ENCODE data around the gene CAMKMT. TPM values are rescaled to one million over a fixed set of nuclear protein-coding genes. Genes with fewer than 3 reads are reported as not detected.

The CAMKMT gene
- total RNA-seq, 1 donor from 2014 or later, result 5.8 TPM

DNA sequence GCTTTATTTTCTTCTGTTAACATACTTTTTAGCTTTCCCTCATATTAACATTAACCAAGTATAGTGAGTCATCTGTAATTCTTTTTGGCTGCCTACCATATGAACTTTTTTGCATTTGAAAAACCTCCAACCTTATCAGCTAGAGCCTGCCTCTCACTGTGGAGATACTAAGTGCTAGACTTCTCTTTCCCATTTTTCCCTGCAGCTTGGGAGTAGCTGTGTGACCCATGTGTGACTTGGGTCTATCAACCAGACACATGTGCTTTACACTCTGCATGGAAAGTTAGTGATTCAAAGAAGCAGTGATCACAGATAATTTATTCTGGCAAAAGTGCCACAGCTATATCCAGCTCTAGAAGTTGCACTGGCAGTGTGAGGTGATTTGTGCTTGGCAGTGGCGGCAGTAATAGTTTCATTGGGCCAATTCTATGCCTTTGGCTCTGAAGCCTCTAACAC lies 36.7 kb upstream of the CAMKMT start:
- Histone ChIP-seq H3K27me3 (ENCODE audit: control insufficient read depth, insufficient read depth, low read length) (no peaks in the 10 kb centered on the region), H3K36me3 (ENCODE audit: control insufficient read depth, insufficient read depth, low read length) (peaks cover 3% of the 10 kb centered on the region), H3K4me3 (ENCODE audit: low read depth, low read length) (no peak overlapping the region)
- DNase-seq (ENCODE audit: low read depth), result no peak
- TF ChIP-seq, protein P1, sequence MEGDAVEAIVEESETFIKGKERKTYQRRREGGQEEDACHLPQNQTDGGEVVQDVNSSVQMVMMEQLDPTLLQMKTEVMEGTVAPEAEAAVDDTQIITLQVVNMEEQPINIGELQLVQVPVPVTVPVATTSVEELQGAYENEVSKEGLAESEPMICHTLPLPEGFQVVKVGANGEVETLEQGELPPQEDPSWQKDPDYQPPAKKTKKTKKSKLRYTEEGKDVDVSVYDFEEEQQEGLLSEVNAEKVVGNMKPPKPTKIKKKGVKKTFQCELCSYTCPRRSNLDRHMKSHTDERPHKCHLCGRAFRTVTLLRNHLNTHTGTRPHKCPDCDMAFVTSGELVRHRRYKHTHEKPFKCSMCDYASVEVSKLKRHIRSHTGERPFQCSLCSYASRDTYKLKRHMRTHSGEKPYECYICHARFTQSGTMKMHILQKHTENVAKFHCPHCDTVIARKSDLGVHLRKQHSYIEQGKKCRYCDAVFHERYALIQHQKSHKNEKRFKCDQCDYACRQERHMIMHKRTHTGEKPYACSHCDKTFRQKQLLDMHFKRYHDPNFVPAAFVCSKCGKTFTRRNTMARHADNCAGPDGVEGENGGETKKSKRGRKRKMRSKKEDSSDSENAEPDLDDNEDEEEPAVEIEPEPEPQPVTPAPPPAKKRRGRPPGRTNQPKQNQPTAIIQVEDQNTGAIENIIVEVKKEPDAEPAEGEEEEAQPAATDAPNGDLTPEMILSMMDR (IDR thresholded peaks at IDR 0.05; ENCODE audit: insufficient read depth, low read length, poor library complexity, severe bottlenecking), result no peak

GRCh38 chr2:44325897-44326296 lies 35.9 kb upstream of the CAMKMT start:
- Histone ChIP-seq H3K27me3 (ENCODE audit: control insufficient read depth, insufficient read depth, low read length) (no peaks in the 10 kb centered on the region), H3K36me3 (ENCODE audit: control insufficient read depth, insufficient read depth, low read length) (peaks cover 3% of the 10 kb centered on the region), H3K4me3 (ENCODE audit: low read depth, low read length) (no peak overlapping the region)
- TF ChIP-seq, protein P1 (IDR thresholded peaks at IDR 0.05; ENCODE audit: insufficient read depth, low read length, poor library complexity, severe bottlenecking), result no peak
- no peak for DNase-seq (ENCODE audit: low read depth)

GRCh38 chr2:44326548-44327264 lies 35.0 kb upstream of the CAMKMT start:
- TF ChIP-seq, protein P1 (IDR thresholded peaks at IDR 0.05; ENCODE audit: insufficient read depth, low read length, poor library complexity, severe bottlenecking), result no peak
- H3K4me3 ChIP-seq (ENCODE audit: low read depth, low read length), result no peak overlapping the region
- no peak for DNase-seq (ENCODE audit: low read depth)
- peaks cover 3% of the 10 kb centered on the region for H3K36me3 ChIP-seq (ENCODE audit: control insufficient read depth, insufficient read depth, low read length)
- H3K27me3 ChIP-seq (ENCODE audit: control insufficient read depth, insufficient read depth, low read length), result no peaks in the 10 kb centered on the region

DNA sequence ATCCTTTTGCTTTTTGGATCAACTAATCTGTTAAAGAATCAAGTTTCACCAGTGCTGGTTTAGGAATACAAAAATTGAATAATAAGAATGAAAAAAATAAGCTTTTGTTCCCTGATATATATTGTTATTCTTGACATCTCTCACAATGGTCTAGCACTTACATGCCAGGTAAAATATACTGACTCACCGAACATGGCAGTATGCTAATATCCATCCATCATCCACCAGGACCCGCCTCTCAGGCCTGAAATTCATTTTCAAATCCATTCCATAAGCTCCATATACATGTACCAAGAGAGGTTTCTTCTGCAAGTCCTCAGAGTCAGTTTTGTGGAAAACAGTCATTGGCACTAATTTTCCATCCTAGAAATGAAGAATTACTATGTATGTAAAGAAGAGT lies 33.0 kb upstream of the CAMKMT start:
- DNase-seq (ENCODE audit: low read depth), result no peak
- TF ChIP-seq, protein P1 (IDR thresholded peaks at IDR 0.05; ENCODE audit: insufficient read depth, low read length, poor library complexity, severe bottlenecking), result no peak
- Histone ChIP-seq H3K36me3 (ENCODE audit: control insufficient read depth, insufficient read depth, low read length) (no peaks in the 10 kb centered on the region), H3K4me3 (ENCODE audit: low read depth, low read length) (no peak overlapping the region), H3K27me3 (ENCODE audit: control insufficient read depth, insufficient read depth, low read length) (no peaks in the 10 kb centered on the region)

- no peak overlapping the region for H3K4me3 ChIP-seq (ENCODE audit: low read depth, low read length)
- no peaks in the 10 kb centered on the region for H3K27me3 ChIP-seq (ENCODE audit: control insufficient read depth, insufficient read depth, low read length)
- TF ChIP-seq, protein P1 (IDR thresholded peaks at IDR 0.05; ENCODE audit: insufficient read depth, low read length, poor library complexity, severe bottlenecking), result no peak
- no peaks in the 10 kb centered on the region for H3K36me3 ChIP-seq (ENCODE audit: control insufficient read depth, insufficient read depth, low read length)
- DNase-seq (ENCODE audit: low read depth), result no peak
Measured at GRCh38 chr2:44329343-44329742, 32.4 kb upstream of the CAMKMT start.

GRCh38 chr2:44330801-44331200 lies 30.9 kb upstream of the CAMKMT start:
- no peaks in the 10 kb centered on the region for H3K27me3 ChIP-seq (ENCODE audit: control insufficient read depth, insufficient read depth, low read length)
- DNase-seq (ENCODE audit: low read depth), result no peak
- no peaks in the 10 kb centered on the region for H3K36me3 ChIP-seq (ENCODE audit: control insufficient read depth, insufficient read depth, low read length)
- no peak overlapping the region for H3K4me3 ChIP-seq (ENCODE audit: low read depth, low read length)
- TF ChIP-seq, protein P1 (IDR thresholded peaks at IDR 0.05; ENCODE audit: insufficient read depth, low read length, poor library complexity, severe bottlenecking), result no peak

All from kidney epithelial cell (primary cell).